Astrocyte (in vitro differentiated cells and primary cell): ENCODE measurements around the gene TSPAN14.

ENCODE experiments used
- CTCF ChIP-seq: IDR thresholded peaks from 2 replicates; pipeline ENCODE4 v1.5.1; 2011; ENCODE audit warnings: low read depth, mild to moderate bottlenecking, inconsistent platforms, low read length, moderate library complexity; ENCODE audit not compliant: insufficient read depth
- EZH2 ChIP-seq: IDR thresholded peaks from 2 replicates; pipeline ENCODE4 v1.6.1; 2012; ENCODE audit warnings: mild to moderate bottlenecking, low read length, inconsistent platforms; ENCODE audit not compliant: insufficient read depth

- TF ChIP-seq CTCF (no peak), EZH2 (no peak)
Observed at GRCh38 chr10:80487421-80487785, 33.3 kb downstream of the TSPAN14 start.
